Measurements from ENCODE around the gene KCNN3.

The KCNN3 gene

GRCh38 chr1:154896771-154897286 is 26.7 kb upstream of the KCNN3 start:
- H3K27ac ChIP-seq (ENCODE audit: low read length), result no peak overlapping the region
- no peaks in the 10 kb centered on the region for H3K4me1 ChIP-seq (ENCODE audit: control insufficient read depth, low read depth, low read length)
- H3K27me3 ChIP-seq (ENCODE audit: control insufficient read depth, insufficient read depth, low read length), result no peaks in the 10 kb centered on the region
- no peaks in the 10 kb centered on the region for H3K9me3 ChIP-seq (ENCODE audit: control insufficient read depth, low read depth, low read length)
- H3K4me3 ChIP-seq (ENCODE audit: low read length), result no peak overlapping the region
- H3K9ac ChIP-seq (ENCODE audit: low read length), result no peak overlapping the region
- H3K36me3 ChIP-seq (ENCODE audit: control insufficient read depth, low read depth, low read length), result no peaks in the 10 kb centered on the region

GRCh38 chr1:154895798-154896197 is 25.7 kb upstream of the KCNN3 start:
- H3K36me3 ChIP-seq (ENCODE audit: control insufficient read depth, low read depth, low read length), result no peaks in the 10 kb centered on the region
- H3K4me3 ChIP-seq (ENCODE audit: low read length), result no peak overlapping the region
- no peak overlapping the region for H3K27ac ChIP-seq (ENCODE audit: low read length)
- H3K4me1 ChIP-seq (ENCODE audit: control insufficient read depth, low read depth, low read length), result no peaks in the 10 kb centered on the region
- no peak overlapping the region for H3K9ac ChIP-seq (ENCODE audit: low read length)
- no peaks in the 10 kb centered on the region for H3K27me3 ChIP-seq (ENCODE audit: control insufficient read depth, insufficient read depth, low read length)
- H3K9me3 ChIP-seq (ENCODE audit: control insufficient read depth, low read depth, low read length), result no peaks in the 10 kb centered on the region

- H3K36me3 ChIP-seq (ENCODE audit: control insufficient read depth, low read depth, low read length), result no peaks in the 10 kb centered on the region
- no peaks in the 10 kb centered on the region for H3K27me3 ChIP-seq (ENCODE audit: control insufficient read depth, insufficient read depth, low read length)
Observed at GRCh38 chr1:154891452-154891851, 21.4 kb upstream of the KCNN3 start.

GRCh38 chr1:154888757-154889156 is 18.7 kb upstream of the KCNN3 start:
- Histone ChIP-seq H3K4me3 (ENCODE audit: low read length) (no peak overlapping the region), H3K9me3 (ENCODE audit: control insufficient read depth, low read depth, low read length) (no peaks in the 10 kb centered on the region), H3K4me1 (ENCODE audit: control insufficient read depth, low read depth, low read length) (no peaks in the 10 kb centered on the region), H3K36me3 (ENCODE audit: control insufficient read depth, low read depth, low read length) (no peaks in the 10 kb centered on the region), H3K27me3 (ENCODE audit: control insufficient read depth, insufficient read depth, low read length) (no peaks in the 10 kb centered on the region), H3K9ac (ENCODE audit: low read length) (no peak overlapping the region), H3K27ac (ENCODE audit: low read length) (no peak overlapping the region)

More at GRCh38 chr1:154891452-154891851, 21.4 kb upstream of the KCNN3 start:
- H3K4me1 ChIP-seq (ENCODE audit: control insufficient read depth, low read depth, low read length), result no peaks in the 10 kb centered on the region
- no peak overlapping the region for H3K9ac ChIP-seq (ENCODE audit: low read length)
- no peaks in the 10 kb centered on the region for H3K9me3 ChIP-seq (ENCODE audit: control insufficient read depth, low read depth, low read length)
- H3K27ac ChIP-seq (ENCODE audit: low read length), result no peak overlapping the region
- no peak overlapping the region for H3K4me3 ChIP-seq (ENCODE audit: low read length)

- H3K9me3 ChIP-seq (ENCODE audit: control insufficient read depth, low read depth, low read length), result no peaks in the 10 kb centered on the region
- H3K4me1 ChIP-seq (ENCODE audit: control insufficient read depth, low read depth, low read length), result no peaks in the 10 kb centered on the region
- H3K9ac ChIP-seq (ENCODE audit: low read length), result no peak overlapping the region
- H3K27me3 ChIP-seq (ENCODE audit: control insufficient read depth, insufficient read depth, low read length), result no peaks in the 10 kb centered on the region
- H3K36me3 ChIP-seq (ENCODE audit: control insufficient read depth, low read depth, low read length), result no peaks in the 10 kb centered on the region
- H3K4me3 ChIP-seq (ENCODE audit: low read length), result no peak overlapping the region
- H3K27ac ChIP-seq (ENCODE audit: low read length), result no peak overlapping the region
Observed at GRCh38 chr1:154886281-154887015, 16.4 kb upstream of the KCNN3 start.

GRCh38 chr1:154884869-154885701 is 15.0 kb upstream of the KCNN3 start:
- no peak overlapping the region for H3K9ac ChIP-seq (ENCODE audit: low read length)
- H3K27me3 ChIP-seq (ENCODE audit: control insufficient read depth, insufficient read depth, low read length), result no peaks in the 10 kb centered on the region
- no peaks in the 10 kb centered on the region for H3K4me1 ChIP-seq (ENCODE audit: control insufficient read depth, low read depth, low read length)
- H3K27ac ChIP-seq (ENCODE audit: low read length), result no peak overlapping the region
- H3K9me3 ChIP-seq (ENCODE audit: control insufficient read depth, low read depth, low read length), result no peaks in the 10 kb centered on the region
- H3K4me3 ChIP-seq (ENCODE audit: low read length), result no peak overlapping the region
- H3K36me3 ChIP-seq (ENCODE audit: control insufficient read depth, low read depth, low read length), result no peaks in the 10 kb centered on the region

- no peaks in the 10 kb centered on the region for H3K4me1 ChIP-seq (ENCODE audit: control insufficient read depth, low read depth, low read length)
- H3K27ac ChIP-seq (ENCODE audit: low read length), result no peak overlapping the region
- H3K36me3 ChIP-seq (ENCODE audit: control insufficient read depth, low read depth, low read length), result no peaks in the 10 kb centered on the region
- H3K27me3 ChIP-seq (ENCODE audit: control insufficient read depth, insufficient read depth, low read length), result no peaks in the 10 kb centered on the region
- H3K4me3 ChIP-seq (ENCODE audit: low read length), result no peak overlapping the region
- H3K9ac ChIP-seq (ENCODE audit: low read length), result no peak overlapping the region
- H3K9me3 ChIP-seq (ENCODE audit: control insufficient read depth, low read depth, low read length), result no peaks in the 10 kb centered on the region
Observed at GRCh38 chr1:154883919-154884868, 14.1 kb upstream of the KCNN3 start.

- Histone ChIP-seq H3K27ac (ENCODE audit: low read length) (no peak overlapping the region), H3K4me3 (ENCODE audit: low read length) (no peak overlapping the region), H3K9me3 (ENCODE audit: control insufficient read depth, low read depth, low read length) (no peaks in the 10 kb centered on the region), H3K4me1 (ENCODE audit: control insufficient read depth, low read depth, low read length) (no peaks in the 10 kb centered on the region), H3K9ac (ENCODE audit: low read length) (no peak overlapping the region), H3K27me3 (ENCODE audit: control insufficient read depth, insufficient read depth, low read length) (no peaks in the 10 kb centered on the region), H3K36me3 (ENCODE audit: control insufficient read depth, low read depth, low read length) (no peaks in the 10 kb centered on the region)
Observed at GRCh38 chr1:154881820-154882535, 11.9 kb upstream of the KCNN3 start.

- no peak overlapping the region for H3K27ac ChIP-seq (ENCODE audit: low read length)
- H3K36me3 ChIP-seq (ENCODE audit: control insufficient read depth, low read depth, low read length), result no peaks in the 10 kb centered on the region
- H3K9ac ChIP-seq (ENCODE audit: low read length), result no peak overlapping the region
- H3K4me1 ChIP-seq (ENCODE audit: control insufficient read depth, low read depth, low read length), result no peaks in the 10 kb centered on the region
- H3K4me3 ChIP-seq (ENCODE audit: low read length), result no peak overlapping the region
- no peaks in the 10 kb centered on the region for H3K27me3 ChIP-seq (ENCODE audit: control insufficient read depth, insufficient read depth, low read length)
- H3K9me3 ChIP-seq (ENCODE audit: control insufficient read depth, low read depth, low read length), result no peaks in the 10 kb centered on the region
Observed at GRCh38 chr1:154880671-154881070, 10.6 kb upstream of the KCNN3 start.

GRCh38 chr1:154879038-154879421 is 8.9 kb upstream of the KCNN3 start:
- Histone ChIP-seq H3K9ac (ENCODE audit: low read length) (no peak overlapping the region), H3K27ac (ENCODE audit: low read length) (no peak overlapping the region), H3K9me3 (ENCODE audit: control insufficient read depth, low read depth, low read length) (no peaks in the 10 kb centered on the region), H3K36me3 (ENCODE audit: control insufficient read depth, low read depth, low read length) (no peaks in the 10 kb centered on the region), H3K27me3 (ENCODE audit: control insufficient read depth, insufficient read depth, low read length) (no peaks in the 10 kb centered on the region), H3K4me1 (ENCODE audit: control insufficient read depth, low read depth, low read length) (no peaks in the 10 kb centered on the region), H3K4me3 (ENCODE audit: low read length) (no peak overlapping the region)
